Smooth muscle cell (in vitro differentiated cells): ENCODE data around the gene TAF6. TPM values are rescaled to one million over a fixed set of nuclear protein-coding genes. Genes with fewer than 3 reads are reported as not detected.

Experiments used
- DNase-seq: peaks from one replicate; lab custom pipeline; 2025; ENCODE audit not compliant: unreplicated experiment; lab: John Stamatoyannopoulos, UW
- H2AFZ ChIP-seq: fragments of 200-600 bp; sonication (generic); 2 replicates; pipeline ENCODE4 v1.6.0; 2016; ENCODE audit warnings: antibody characterized with exemption, low read depth, mild to moderate bottlenecking
- H3F3A ChIP-seq: fragments of 200-600 bp; sonication (generic); 2 replicates; pipeline ENCODE4 v1.6.0; 2017; ENCODE audit warnings: antibody characterized with exemption, low read depth
- H3K27ac ChIP-seq: fragments of 200-600 bp; sonication (generic); 2 replicates; pipeline ENCODE4 v1.5.1; 2016; ENCODE audit warnings: low read depth, mild to moderate bottlenecking
- H3K27me3 ChIP-seq: fragments of 200-600 bp; sonication (generic); 2 replicates; pipeline ENCODE4 v1.6.1; 2016; ENCODE audit warnings: low read depth, mild to moderate bottlenecking
- H3K36me3 ChIP-seq: fragments of 200-600 bp; sonication (generic); 2 replicates; pipeline ENCODE4 v1.5.1; 2016; ENCODE audit warnings: low read depth
- H3K4me1 ChIP-seq: fragments of 200-600 bp; sonication (generic); 2 replicates; pipeline ENCODE4 v1.5.1; 2016; ENCODE audit warnings: low read depth
- H3K4me2 ChIP-seq: fragments of 200-600 bp; sonication (generic); 2 replicates; pipeline ENCODE4 v1.6.0; 2016; ENCODE audit warnings: mild to moderate bottlenecking
- H3K4me3 ChIP-seq: fragments of 200-600 bp; sonication (generic); 2 replicates; pipeline ENCODE4 v1.5.1; 2016; ENCODE audit warnings: mild to moderate bottlenecking
- H3K79me2 ChIP-seq: fragments of 200-600 bp; sonication (generic); 2 replicates; pipeline ENCODE4 v1.6.0; 2016; ENCODE audit warnings: low read depth, mild to moderate bottlenecking
- H3K9ac ChIP-seq: fragments of 200-600 bp; sonication (generic); 2 replicates; pipeline ENCODE4 v1.6.0; 2016; ENCODE audit warnings: low read depth
- H3K9me3 ChIP-seq: fragments of 200-600 bp; sonication (generic); replicated peaks from 2 replicates; pipeline ENCODE4 v1.5.1; 2016; ENCODE audit warnings: low read depth
- H4K20me1 ChIP-seq: fragments of 200-600 bp; sonication (generic); 2 replicates; pipeline ENCODE4 v1.6.0; 2016; ENCODE audit warnings: low read depth
- CTCF ChIP-seq: fragments of 200-600 bp; sonication (generic); IDR thresholded peaks from 2 replicates; pipeline ENCODE4 v1.5.1; 2017; ENCODE audit warnings: borderline replicate concordance, mild to moderate bottlenecking, antibody characterized with exemption; ENCODE audit not compliant: insufficient read depth, poor library complexity, severe bottlenecking
- WGBS: methylation state at CpG from one replicate; pipeline ENCODE4 v1.1.7; 2016; ENCODE audit warnings: low lambda C conversion rate; 5-methylcytosine and 5-hydroxymethylcytosine counted together
- microRNA counts: library from miRNA; unstranded; fragments of <30 nt; microRNA quantifications from one replicate; lab custom pipeline; 2016
- microRNA-seq: library from miRNA; unstranded; fragments of <30 nt; microRNA quantifications from one replicate; pipeline ENCODE4, GENCODE V29; 2016; ENCODE audit warnings: borderline number of aligned reads
- polyA plus RNA-seq: library from polyadenylated mRNA; unstranded; fragments of >200 nt; fragmentation: Nextera tagmentation; extraction: Ambion mirVana; gene quantifications from 2 replicates; pipeline ENCODE4 v1.2.1, GENCODE V29; 2016
- small RNA-seq: library from RNA; depleted of rRNA; stranded (forward); fragments of <200 nt; gene quantifications from one replicate; pipeline ENCODE3, GENCODE V24; 2014
- total RNA-seq: library from RNA; depleted of rRNA; stranded (reverse); fragments of >200 nt; gene quantifications from 2 replicates; pipeline ENCODE4 v1.2.3, GENCODE V29; 2014

Gene TAF6
- total and polyA plus RNA-seq, 2 experiments from 2014 or later: 26.6 to 78.0 TPM

DNA sequence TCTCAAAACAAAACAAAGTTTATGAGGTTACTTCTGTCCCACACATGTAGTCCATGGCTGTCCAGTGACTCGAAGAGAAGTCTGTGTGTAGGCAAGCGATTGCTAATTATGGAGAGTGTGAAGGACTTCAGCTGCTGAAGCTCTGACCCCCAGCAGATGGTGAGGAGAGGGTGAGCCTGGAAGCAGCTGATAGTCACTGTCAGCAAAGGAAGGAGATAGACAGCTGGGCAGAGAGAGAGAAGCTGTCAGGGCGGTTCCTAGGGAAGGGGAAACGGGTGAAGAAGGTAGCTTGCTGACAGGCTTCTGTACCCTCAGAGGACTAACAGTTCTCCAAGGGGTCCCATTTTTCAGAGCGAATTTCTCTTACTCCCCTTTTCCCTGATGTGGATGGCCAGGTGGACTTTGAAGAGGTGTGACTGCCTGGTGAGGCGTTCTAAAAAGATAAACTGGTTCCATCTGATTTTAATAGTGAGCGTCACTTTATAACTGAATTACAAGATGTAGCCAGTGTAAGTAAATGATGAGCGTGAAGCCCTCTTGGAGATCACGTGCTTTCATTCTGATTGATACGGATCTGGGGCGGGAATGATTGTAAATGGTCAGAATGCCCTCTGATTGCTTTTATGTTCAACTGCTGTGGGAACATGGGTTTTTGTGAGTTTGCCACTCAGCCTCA is 57.5 kb downstream of the TAF6 start:
- 97% methylated on average over 11 of the region's 11 CpGs for WGBS
- DNase-seq: no peak
- no peak overlapping the region for H2AFZ ChIP-seq
- no peak for TF ChIP-seq CTCF
- no peak overlapping the region for H3K9ac ChIP-seq
- no peak overlapping the region for H3K4me2 ChIP-seq
- no peaks in the 10 kb centered on the region for H3K4me1 ChIP-seq
- peaks cover 10% of the 10 kb centered on the region for H3F3A ChIP-seq
- no peaks in the 10 kb centered on the region for H3K27me3 ChIP-seq
- H3K79me2 ChIP-seq: no peaks in the 10 kb centered on the region
- H3K27ac ChIP-seq: no peak overlapping the region
- no peaks in the 10 kb centered on the region for H3K9me3 ChIP-seq
- H3K4me3 ChIP-seq: no peak overlapping the region
- no peaks in the 10 kb centered on the region for H4K20me1 ChIP-seq
- peaks cover 12% of the 10 kb centered on the region for H3K36me3 ChIP-seq

GRCh38 chr7:100059251-100059739 is 59.9 kb downstream of the TAF6 start:
- H3K9ac ChIP-seq: no peak overlapping the region
- no peaks in the 10 kb centered on the region for H3K9me3 ChIP-seq
- no peak overlapping the region for H3K4me3 ChIP-seq
- H3K4me2 ChIP-seq: no peak overlapping the region
- no peaks in the 10 kb centered on the region for H4K20me1 ChIP-seq
- H3F3A ChIP-seq: no peaks in the 10 kb centered on the region
- WGBS: 98% methylated on average over 5 of the region's 5 CpGs
- H3K27me3 ChIP-seq: no peaks in the 10 kb centered on the region
- no peak overlapping the region for H3K27ac ChIP-seq
- TF ChIP-seq CTCF: no peak
- no peaks in the 10 kb centered on the region for H3K4me1 ChIP-seq
- peaks cover 12% of the 10 kb centered on the region for H3K36me3 ChIP-seq
- no peak for DNase-seq
- H3K79me2 ChIP-seq: peaks cover 2% of the 10 kb centered on the region
- H2AFZ ChIP-seq: no peak overlapping the region

MicroRNAs encoded within 50 kb of the gene (microRNA counts, 767-probe panel; counts per million panel counts)
- microRNA hsa-miR-106b-5p (lab: Ali Mortazavi, UCI) (6,319 counts per million, percentile 33 among the panel's probes with 10 or more counts), microRNA hsa-miR-25-3p (lab: Ali Mortazavi, UCI) (8,744 counts per million, percentile 64 among the panel's probes with 10 or more counts), microRNA hsa-miR-93-5p (lab: Ali Mortazavi, UCI) (9,580 counts per million, percentile 76 among the panel's probes with 10 or more counts)

Small RNA genes within 50 kb of the gene (microRNA-seq; reads per million reads assigned to microRNA genes)
- gene MIR106B (3,257 reads per million, percentile 88 among the genes with 10 or more reads in this experiment), gene MIR25 (302 reads per million, percentile 69 among the genes with 10 or more reads in this experiment), gene MIR4658 (not detected), gene MIR93 (6,177 reads per million, percentile 92 among the genes with 10 or more reads in this experiment)

Small RNA genes within 50 kb of the gene (small RNA-seq; reads per million reads assigned to genes)
- 13.0 reads per million, percentile 82 among the genes with 10 or more reads in this experiment for gene MIR106B
- gene MIR25: 134 reads per million, percentile 99 among the genes with 10 or more reads in this experiment
- 70.4 reads per million, percentile 97 among the genes with 10 or more reads in this experiment for gene MIR93

Other genes with a start within 250 kb of the TAF6 start
- gene OR2AE1, start 242.3 kb downstream of the TAF6 start, total RNA-seq: not detected in 2 replicates
- gene OR2AE1, start 242.3 kb downstream of the TAF6 start, polyA plus RNA-seq: not detected in 2 replicates
- gene TRIM4, start 199.8 kb downstream of the TAF6 start, total RNA-seq: not detected in 2 replicates
- not detected in 2 replicates for gene TRIM4, start 199.8 kb downstream of the TAF6 start, polyA plus RNA-seq
- not detected in 2 replicates for gene GJC3, start 189.7 kb downstream of the TAF6 start, total RNA-seq
- gene GJC3, start 189.7 kb downstream of the TAF6 start, polyA plus RNA-seq: not detected in 2 replicates
- gene AZGP1, start 143.3 kb downstream of the TAF6 start, total RNA-seq: 0.94 and 4.5 TPM in 2 replicates
- gene AZGP1, start 143.3 kb downstream of the TAF6 start, polyA plus RNA-seq: not detected in 2 replicates
- gene ZKSCAN1, start 103.8 kb downstream of the TAF6 start, total RNA-seq: 32.2 and 43.9 TPM in 2 replicates
- 25.4 and 26.0 TPM in 2 replicates for gene ZKSCAN1, start 103.8 kb downstream of the TAF6 start, polyA plus RNA-seq
- gene ZSCAN21, start 69.6 kb downstream of the TAF6 start, total RNA-seq: 11.3 and 12.1 TPM in 2 replicates
- 15.3 and 17.5 TPM in 2 replicates for gene ZSCAN21, start 69.6 kb downstream of the TAF6 start, polyA plus RNA-seq
- 21.2 and 21.6 TPM in 2 replicates for gene ZNF3, start 37.6 kb downstream of the TAF6 start, total RNA-seq
- gene ZNF3, start 37.6 kb downstream of the TAF6 start, polyA plus RNA-seq: 22.0 and 25.2 TPM in 2 replicates
- gene COPS6, start 30.4 kb downstream of the TAF6 start, total RNA-seq: 71.9 and 107 TPM in 2 replicates
- gene COPS6, start 30.4 kb downstream of the TAF6 start, polyA plus RNA-seq: 251 and 259 TPM in 2 replicates
- gene MCM7, start 18.0 kb downstream of the TAF6 start, total RNA-seq: 36.4 and 47.6 TPM in 2 replicates
- 56.9 and 59.7 TPM in 2 replicates for gene MCM7, start 18.0 kb downstream of the TAF6 start, polyA plus RNA-seq
- gene AP4M1, start 17.7 kb downstream of the TAF6 start, total RNA-seq: 10.1 and 18.0 TPM in 2 replicates
- gene AP4M1, start 17.7 kb downstream of the TAF6 start, polyA plus RNA-seq: 16.9 and 17.7 TPM in 2 replicates
- 22.6 and 26.6 TPM in 2 replicates for gene CNPY4, start 276 bp upstream of the TAF6 start, total RNA-seq
- 29.3 and 39.5 TPM in 2 replicates for gene CNPY4, start 276 bp upstream of the TAF6 start, polyA plus RNA-seq
- 0.76 and 2.4 TPM in 2 replicates for gene MBLAC1, start 7.6 kb upstream of the TAF6 start, total RNA-seq
- gene MBLAC1, start 7.6 kb upstream of the TAF6 start, polyA plus RNA-seq: 2.3 and 3.1 TPM in 2 replicates
- gene LAMTOR4, start 29.6 kb upstream of the TAF6 start, total RNA-seq: 75.2 and 108 TPM in 2 replicates
- 203 and 217 TPM in 2 replicates for gene LAMTOR4, start 29.6 kb upstream of the TAF6 start, polyA plus RNA-seq
- gene TRAPPC14, start 39.4 kb upstream of the TAF6 start, total RNA-seq: 4.4 and 7.0 TPM in 2 replicates
- gene TRAPPC14, start 39.4 kb upstream of the TAF6 start, polyA plus RNA-seq: 5.4 and 14.7 TPM in 2 replicates
- 4.8 and 6.5 TPM in 2 replicates for gene GAL3ST4, start 49.3 kb upstream of the TAF6 start, total RNA-seq
- 7.2 and 7.4 TPM in 2 replicates for gene GAL3ST4, start 49.3 kb upstream of the TAF6 start, polyA plus RNA-seq
- 3.5 and 7.1 TPM in 2 replicates for gene GPC2, start 58.0 kb upstream of the TAF6 start, total RNA-seq
- gene GPC2, start 58.0 kb upstream of the TAF6 start, polyA plus RNA-seq: 3.2 and 8.5 TPM in 2 replicates
- gene STAG3, start 58.6 kb upstream of the TAF6 start, total RNA-seq: 0.04 and 0.85 TPM in 2 replicates
- 0.96 and 1.3 TPM in 2 replicates for gene STAG3, start 58.6 kb upstream of the TAF6 start, polyA plus RNA-seq
- gene PVRIG, start 100.6 kb upstream of the TAF6 start, total RNA-seq: not detected in 2 replicates
- 0.41 TPM in 1 of 2 replicates, not detected in the other for gene PVRIG, start 100.6 kb upstream of the TAF6 start, polyA plus RNA-seq
- not detected in 2 replicates for gene SPDYE3, start 188.3 kb upstream of the TAF6 start, total RNA-seq
- gene SPDYE3, start 188.3 kb upstream of the TAF6 start, polyA plus RNA-seq: 1.8 and 3.4 TPM in 2 replicates
- gene PILRB, start 238.8 kb upstream of the TAF6 start, total RNA-seq: 12.0 TPM in 2 replicates
- gene PILRB, start 238.8 kb upstream of the TAF6 start, polyA plus RNA-seq: 10.1 and 14.5 TPM in 2 replicates